ENCODE results near the gene GFI1.

GRCh38 chr1:92443893-92444292 is 42.8 kb downstream of the GFI1 start:
- TF ChIP-seq, protein P1, sequence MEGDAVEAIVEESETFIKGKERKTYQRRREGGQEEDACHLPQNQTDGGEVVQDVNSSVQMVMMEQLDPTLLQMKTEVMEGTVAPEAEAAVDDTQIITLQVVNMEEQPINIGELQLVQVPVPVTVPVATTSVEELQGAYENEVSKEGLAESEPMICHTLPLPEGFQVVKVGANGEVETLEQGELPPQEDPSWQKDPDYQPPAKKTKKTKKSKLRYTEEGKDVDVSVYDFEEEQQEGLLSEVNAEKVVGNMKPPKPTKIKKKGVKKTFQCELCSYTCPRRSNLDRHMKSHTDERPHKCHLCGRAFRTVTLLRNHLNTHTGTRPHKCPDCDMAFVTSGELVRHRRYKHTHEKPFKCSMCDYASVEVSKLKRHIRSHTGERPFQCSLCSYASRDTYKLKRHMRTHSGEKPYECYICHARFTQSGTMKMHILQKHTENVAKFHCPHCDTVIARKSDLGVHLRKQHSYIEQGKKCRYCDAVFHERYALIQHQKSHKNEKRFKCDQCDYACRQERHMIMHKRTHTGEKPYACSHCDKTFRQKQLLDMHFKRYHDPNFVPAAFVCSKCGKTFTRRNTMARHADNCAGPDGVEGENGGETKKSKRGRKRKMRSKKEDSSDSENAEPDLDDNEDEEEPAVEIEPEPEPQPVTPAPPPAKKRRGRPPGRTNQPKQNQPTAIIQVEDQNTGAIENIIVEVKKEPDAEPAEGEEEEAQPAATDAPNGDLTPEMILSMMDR (conservative IDR thresholded peaks at IDR 0.05): no peak
- no peak for TF ChIP-seq ZFX (IDR thresholded peaks at IDR 0.05)
